Ishikawa (cell line): ENCODE measurements around the gene TFIP11.

Experiments
- CEBPB ChIP-seq: IDR thresholded peaks from 2 replicates; pipeline ENCODE4 v1.6.1; 2012
- CREB1 ChIP-seq: IDR thresholded peaks from 2 replicates; pipeline ENCODE4 v1.6.1; 2012; ENCODE audit warnings: low read depth
- EGR1 ChIP-seq: IDR thresholded peaks from 2 replicates; pipeline ENCODE4 v1.6.1; 2012
- EP300 ChIP-seq: IDR thresholded peaks from 2 replicates; pipeline ENCODE4 v1.6.1; 2012; ENCODE audit warnings: borderline replicate concordance
- FOXM1 ChIP-seq: IDR thresholded peaks from 2 replicates; pipeline ENCODE4 v1.6.1; 2012; ENCODE audit warnings: low read depth, borderline replicate concordance
- MAX ChIP-seq: IDR thresholded peaks from 2 replicates; pipeline ENCODE4 v1.6.1; 2012
- NFIC ChIP-seq: IDR thresholded peaks from 2 replicates; pipeline ENCODE4 v1.6.1; 2012
- RAD21 ChIP-seq: IDR thresholded peaks from 2 replicates; pipeline ENCODE4 v1.6.1; 2012; ENCODE audit warnings: low read depth
- TAF1 ChIP-seq: IDR thresholded peaks from 2 replicates; pipeline ENCODE4 v1.6.1; 2012; ENCODE audit warnings: low read depth, mild to moderate bottlenecking
- TCF12 ChIP-seq: IDR thresholded peaks from 2 replicates; pipeline ENCODE4 v1.6.1; 2012; ENCODE audit warnings: low read depth
- TEAD4 ChIP-seq: IDR thresholded peaks from 2 replicates; pipeline ENCODE4 v1.6.1; 2012
- USF1 ChIP-seq: IDR thresholded peaks from 2 replicates; pipeline ENCODE4 v1.6.1; 2012
- YY1 ChIP-seq: IDR thresholded peaks from 2 replicates; pipeline ENCODE4 v1.6.1; 2012; ENCODE audit warnings: low read depth
- ZBTB7A ChIP-seq: IDR thresholded peaks from 2 replicates; pipeline ENCODE4 v1.6.1; 2012; ENCODE audit warnings: low read depth
- TF ChIP-seq, protein P1 (sequence below): IDR thresholded peaks from 2 replicates; pipeline ENCODE4 v1.6.1; 2012; ENCODE audit warnings: low read depth, mild to moderate bottlenecking

TFIP11 gene

GRCh38 chr22:26443901-26444690 is 68.2 kb downstream of the TFIP11 start:
- TF ChIP-seq RAD21 (no peak), CREB1 (no peak), YY1 (no peak), FOXM1 (no peak), MAX (no peak), NFIC (no peak), TEAD4 (no peak), CEBPB (no peak), USF1 (no peak), EGR1 (no peak), TCF12 (no peak), TAF1 (no peak), ZBTB7A (no peak), EP300 (no peak)
- TF ChIP-seq, protein P1, sequence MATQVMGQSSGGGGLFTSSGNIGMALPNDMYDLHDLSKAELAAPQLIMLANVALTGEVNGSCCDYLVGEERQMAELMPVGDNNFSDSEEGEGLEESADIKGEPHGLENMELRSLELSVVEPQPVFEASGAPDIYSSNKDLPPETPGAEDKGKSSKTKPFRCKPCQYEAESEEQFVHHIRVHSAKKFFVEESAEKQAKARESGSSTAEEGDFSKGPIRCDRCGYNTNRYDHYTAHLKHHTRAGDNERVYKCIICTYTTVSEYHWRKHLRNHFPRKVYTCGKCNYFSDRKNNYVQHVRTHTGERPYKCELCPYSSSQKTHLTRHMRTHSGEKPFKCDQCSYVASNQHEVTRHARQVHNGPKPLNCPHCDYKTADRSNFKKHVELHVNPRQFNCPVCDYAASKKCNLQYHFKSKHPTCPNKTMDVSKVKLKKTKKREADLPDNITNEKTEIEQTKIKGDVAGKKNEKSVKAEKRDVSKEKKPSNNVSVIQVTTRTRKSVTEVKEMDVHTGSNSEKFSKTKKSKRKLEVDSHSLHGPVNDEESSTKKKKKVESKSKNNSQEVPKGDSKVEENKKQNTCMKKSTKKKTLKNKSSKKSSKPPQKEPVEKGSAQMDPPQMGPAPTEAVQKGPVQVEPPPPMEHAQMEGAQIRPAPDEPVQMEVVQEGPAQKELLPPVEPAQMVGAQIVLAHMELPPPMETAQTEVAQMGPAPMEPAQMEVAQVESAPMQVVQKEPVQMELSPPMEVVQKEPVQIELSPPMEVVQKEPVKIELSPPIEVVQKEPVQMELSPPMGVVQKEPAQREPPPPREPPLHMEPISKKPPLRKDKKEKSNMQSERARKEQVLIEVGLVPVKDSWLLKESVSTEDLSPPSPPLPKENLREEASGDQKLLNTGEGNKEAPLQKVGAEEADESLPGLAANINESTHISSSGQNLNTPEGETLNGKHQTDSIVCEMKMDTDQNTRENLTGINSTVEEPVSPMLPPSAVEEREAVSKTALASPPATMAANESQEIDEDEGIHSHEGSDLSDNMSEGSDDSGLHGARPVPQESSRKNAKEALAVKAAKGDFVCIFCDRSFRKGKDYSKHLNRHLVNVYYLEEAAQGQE, result no peak

DNA sequence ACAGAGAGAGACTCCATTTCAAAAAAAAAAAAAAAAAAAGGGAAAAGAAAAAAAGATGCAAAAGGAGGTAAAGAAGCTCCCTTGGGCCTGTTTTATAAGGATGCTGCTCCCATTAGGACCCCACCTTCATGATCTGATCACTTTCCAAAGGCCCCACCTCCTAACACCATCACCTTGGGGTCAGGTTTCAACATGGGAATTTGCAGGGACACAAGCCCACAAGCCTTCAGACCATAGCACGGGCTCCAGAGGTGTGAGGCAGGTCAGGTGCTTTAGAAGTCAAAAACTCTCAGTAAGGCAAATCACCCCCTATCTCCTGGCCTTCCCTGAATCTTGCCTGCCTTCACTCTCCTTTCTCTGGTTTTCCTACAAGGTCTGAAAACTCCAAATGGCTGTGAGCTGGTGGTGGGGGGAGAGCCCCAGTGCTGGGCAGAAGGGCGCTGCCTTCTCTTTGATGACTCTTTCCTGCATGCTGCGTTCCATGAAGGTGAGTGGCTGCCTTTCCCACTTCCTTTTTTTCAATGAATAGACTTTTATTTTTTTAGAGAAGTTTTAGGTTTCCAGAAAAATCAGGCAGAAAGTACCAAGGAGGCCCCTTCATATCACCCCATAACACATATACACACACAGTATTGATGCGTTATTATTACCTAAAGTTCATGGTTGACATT is 70.1 kb downstream of the TFIP11 start:
- TF ChIP-seq, protein P1, result no peak
- no peak for TF ChIP-seq USF1
- no peak for TF ChIP-seq CEBPB
- TF ChIP-seq TAF1, result no peak
- TF ChIP-seq YY1, result no peak
